Measurements from ENCODE around the gene SLC9C1.

GRCh38 chr3:112123548-112123947 is 170.5 kb downstream of the SLC9C1 start:
- TF ChIP-seq CTCF (IDR thresholded peaks at IDR 0.05; ENCODE audit: poor library complexity) (no peak), EZH2 (IDR thresholded peaks at IDR 0.05; ENCODE audit: borderline replicate concordance) (no peak), EZH2phosphoT487 (IDR thresholded peaks at IDR 0.05; ENCODE audit: low read depth, severe bottlenecking, unreplicated experiment) (no peak)
